GM12878 (cell line): ENCODE measurements around the gene PELO. TPM values are rescaled to one million over a fixed set of nuclear protein-coding genes. Genes with fewer than 3 reads are reported as not detected.

Source experiments
- ATAC-seq: fragments of 200-7000 bp; cut with Tn5 transposase; 3 replicates; pipeline ENCODE4 v1.9.1; 2020; ENCODE audit warnings: mild to moderate bottlenecking, moderate library complexity
- BruUV-seq: library from RNA; stranded (reverse); fragments of 400-500 nt; replicated peaks from 2 replicates; lab custom pipeline; 2021; lab: Mats Ljungman, UMichigan
- CTCF ChIA-PET: fragments of 300-600 bp; sonication (Branson Sonifier 250); formaldehyde crosslinking; extraction: SDS; loops from one replicate; lab custom pipeline; 2021; ENCODE audit warnings: inconsistent platforms; lab: Yijun Ruan, JAX
- POLR2A ChIA-PET: fragments of 350-600 bp; formaldehyde crosslinking; extraction: SDS; loops from one replicate; lab custom pipeline; 2021; ENCODE audit warnings: inconsistent platforms; lab: Charles Lee
- RAD21 ChIA-PET: fragments of 300-600 bp; sonication (Branson Sonifier 250); formaldehyde crosslinking; loops from one replicate; lab custom pipeline; 2023; ENCODE audit warnings: antibody characterized with exemption; ENCODE audit not compliant: unreplicated experiment; lab: Charles Lee
- SMC1A ChIA-PET: fragments of 300-600 bp; sonication (Branson Sonifier 250); formaldehyde crosslinking; loops from one replicate; lab custom pipeline; 2023; ENCODE audit not compliant: unreplicated experiment, uncharacterized antibody; lab: Charles Lee
- DNase-seq: peaks from one replicate; pipeline ENCODE4 v3.0.0-alpha.2; 2011; ENCODE audit warnings: low read depth, low spot score
- FAIRE-seq: peaks from 3 replicates; lab custom pipeline; 2011; peaks lifted over from hg19 to GRCh38; lab: Jason Lieb, UNC
- H2AFZ ChIP-seq: 2 replicates; pipeline ENCODE4 v1.6.0; 2011; ENCODE audit warnings: low read depth, low read length, control low read depth; ENCODE audit not compliant: control insufficient read depth
- H3K27ac ChIP-seq: 2 replicates; pipeline ENCODE4 v1.5.1; 2011; ENCODE audit warnings: control low read depth; ENCODE audit not compliant: control insufficient read depth, insufficient read depth
- H3K27me3 ChIP-seq, 2 experiments: replicated peaks in 1 of 2; 2 replicates each; pipeline versions ENCODE4 v1.6.0 to v1.6.1; 2011; ENCODE audit warnings: low read length in 1 of 2; ENCODE audit not compliant: control insufficient read depth in 2 of 2, insufficient read depth in 2 of 2
- H3K36me3 ChIP-seq, 2 experiments: 2 replicates each; pipeline ENCODE4 v1.5.1; 2011; ENCODE audit warnings: low read length in 1 of 2; ENCODE audit not compliant: control insufficient read depth in 2 of 2, insufficient read depth in 2 of 2
- H3K4me1 ChIP-seq: 2 replicates; pipeline ENCODE4 v1.6.1; 2011; ENCODE audit warnings: mild to moderate bottlenecking, low read length, moderate library complexity, mixed read lengths; ENCODE audit not compliant: control insufficient read depth, insufficient read depth
- H3K4me2 ChIP-seq: 2 replicates; pipeline ENCODE4 v1.6.0; 2011; ENCODE audit warnings: control low read depth; ENCODE audit not compliant: control insufficient read depth, insufficient read depth
- H3K4me3 ChIP-seq: fragments of 200-600 bp; sonication (generic); 2 replicates; pipeline ENCODE4 v1.5.1; 2016
- H3K79me2 ChIP-seq: 2 replicates; pipeline ENCODE4 v1.6.0; 2011; ENCODE audit warnings: low read length; ENCODE audit not compliant: control insufficient read depth, insufficient read depth
- H3K9ac ChIP-seq: 2 replicates; pipeline ENCODE4 v1.8.0; 2011; ENCODE audit warnings: low read length, control low read depth, mixed read lengths; ENCODE audit not compliant: control insufficient read depth, insufficient read depth
- H3K9me3 ChIP-seq: replicated peaks from 3 replicates; pipeline ENCODE4 v1.5.1; 2011; ENCODE audit warnings: mild to moderate bottlenecking, low read length; ENCODE audit not compliant: control insufficient read depth, insufficient read depth
- H4K20me1 ChIP-seq: 2 replicates; pipeline ENCODE4 v1.6.0; 2011; ENCODE audit not compliant: control insufficient read depth, insufficient read depth
- CHD2 ChIP-seq: IDR thresholded peaks from 2 replicates; pipeline ENCODE4 v1.6.1; 2011; ENCODE audit warnings: low read depth, low read length, improper control_type of control experiment, borderline replicate concordance
- CHD4 ChIP-seq: fragments of 200-600 bp; sonication (generic); IDR thresholded peaks from 2 replicates; pipeline ENCODE4 v1.6.1; 2016; ENCODE audit warnings: mild to moderate bottlenecking
- EP300 ChIP-seq, 2 experiments: fragments of 150-350 bp in 1 of 2; IDR thresholded peaks; 2 replicates each; pipeline ENCODE4 v1.6.1; 2011 to 2012; ENCODE audit warnings: low read depth in 2 of 2, low read length in 2 of 2, borderline replicate concordance in 1 of 2, improper control_type of control experiment in 1 of 2, inconsistent platforms in 1 of 2; ENCODE audit not compliant: control insufficient read depth in 1 of 2
- GABPA ChIP-seq: IDR thresholded peaks from 2 replicates; pipeline ENCODE4 v1.6.1; 2014; ENCODE audit warnings: antibody characterized with exemption, low read depth, mild to moderate bottlenecking, inconsistent platforms
- JUNB ChIP-seq: IDR thresholded peaks from 2 replicates; pipeline ENCODE4 v1.6.1; 2016; ENCODE audit warnings: antibody characterized with exemption, mild to moderate bottlenecking
- MXI1 ChIP-seq: fragments of 150-350 bp; IDR thresholded peaks from 2 replicates; pipeline ENCODE4 v1.6.1; 2011; ENCODE audit warnings: low read depth, mild to moderate bottlenecking, inconsistent platforms, low read length, improper control_type of control experiment
- SREBF2 ChIP-seq: IDR thresholded peaks from 2 replicates; pipeline ENCODE4 v1.6.1; 2012; ENCODE audit warnings: mild to moderate bottlenecking, low read length
- SUZ12 ChIP-seq: fragments of 200-600 bp; sonication (generic); IDR thresholded peaks from one replicate; pipeline ENCODE4 v1.6.1; 2018; ENCODE audit warnings: antibody characterized with exemption, mild to moderate bottlenecking; ENCODE audit not compliant: unreplicated experiment
- ZBED1 ChIP-seq: IDR thresholded peaks from 2 replicates; pipeline ENCODE4 v1.6.1; 2016; ENCODE audit warnings: borderline replicate concordance
- ZBTB33 ChIP-seq: fragments of 450-650 bp; IDR thresholded peaks from 2 replicates; pipeline ENCODE4 v1.6.1; 2017; ENCODE audit warnings: mild to moderate bottlenecking
- in situ Hi-C: fragments of 300-500 bp; cut with MboI; formaldehyde crosslinking; loops from 9 replicates; pipeline ENCODE4 v1.14.3; 2018; ENCODE audit warnings: mixed read lengths
- intact Hi-C: fragments of 100-400 bp; cut with micrococcal nuclease; formaldehyde crosslinking; loops from one replicate; pipeline ENCODE4 v1.14.2; 2022; ENCODE audit not compliant: unreplicated experiment
- polyA plus RNA-seq, 11 experiments: library from polyadenylated mRNA; depleted of rRNA in 4 of 11; unstranded in 6 of 11; stranded (reverse) in 5 of 11; fragments of >200 nt; fragmentation: Nextera tagmentation in 4 of 11; fragmentation: Illumina TruSeq in 1 of 11; extraction: Ambion mirVana in 4 of 11; extraction: Trizol in 1 of 11; gene quantifications; 1 replicate in 1 of 11; 2 replicates in 10 of 11; pipeline versions ENCODE4 v1.2.1 to v1.2.3, GENCODE V29; 2011 to 2016; ENCODE audit warnings: inconsistent platforms in 2 of 11, missing spikeins in 2 of 11, low read depth in 1 of 11
- total RNA-seq, 4 experiments: library from RNA; depleted of rRNA in 3 of 4; stranded (reverse); fragments of >200 nt in 3 of 4; fragmentation: Illumina TruSeq in 1 of 4; extraction: Trizol in 1 of 4; gene quantifications; 2 replicates each; pipeline versions ENCODE4 v1.2.1 to v1.2.3, GENCODE V29; 2013 to 2021
- TF ChIP-seq, protein P1 (sequence below): fragments of 450-650 bp; IDR thresholded peaks from 2 replicates; pipeline ENCODE4 v1.6.1; 2018; ENCODE audit warnings: mild to moderate bottlenecking, low read depth, moderate library complexity; ENCODE audit not compliant: partially characterized antibody
- TF ChIP-seq, protein P2 (sequence below): IDR thresholded peaks from 2 replicates; pipeline ENCODE4 v1.6.1; 2011; ENCODE audit warnings: mild to moderate bottlenecking, low read depth, low read length, moderate library complexity; ENCODE audit not compliant: insufficient replicate concordance
- TF ChIP-seq, protein P3 (sequence below): fragments of 450-650 bp; IDR thresholded peaks from 2 replicates; pipeline ENCODE4 v1.6.1; 2017; ENCODE audit warnings: mild to moderate bottlenecking, moderate library complexity

PELO gene
- total and polyA plus RNA-seq, 10 of the 15 experiments (the other 5 are each of a cell fraction or from before 2014, with no cell fraction given), result 5.6 to 11.9 (median 8.7) TPM

DNA sequence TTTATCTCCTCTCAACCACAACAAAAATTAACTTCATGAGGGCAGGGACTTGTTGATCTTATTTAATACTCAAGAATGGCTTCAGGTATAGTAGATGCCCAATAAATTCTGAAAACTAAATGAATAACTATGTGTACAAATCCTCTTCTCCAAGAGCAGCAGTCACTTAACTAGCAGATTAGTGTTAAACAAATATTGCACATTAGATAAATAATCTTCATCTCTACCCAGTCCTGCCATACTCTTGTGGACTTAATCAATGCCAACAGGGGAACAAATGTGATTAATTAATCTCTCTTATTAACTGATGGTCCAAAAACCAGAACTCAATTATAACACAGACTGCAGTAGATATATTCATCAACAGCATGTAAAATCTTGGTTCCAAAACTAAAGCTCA lies 15.0 kb upstream of the PELO start:
- no peak for ATAC-seq
- in situ Hi-C loops (no loop called here), intact Hi-C loops (no loop called here)
- H3K4me1 ChIP-seq, result peaks cover 16% of the 10 kb centered on the region
- H3K9ac ChIP-seq, result no peak overlapping the region
- no TSS peak for BruUV-seq
- peaks cover 0 to 5% of the 10 kb centered on the region in 2 experiments; a peak in 1 of 4 replicates for H3K27me3 ChIP-seq
- H2AFZ ChIP-seq, result no peak overlapping the region
- ChIA-PET RAD21 (no interaction called here), SMC1A (no interaction called here), POLR2A (no interaction called here), CTCF (interaction anchor here (1.2 kb wide), 1 partner anchor 26 kb away, joined by 4 read pairs; no protein-coding TSS in a partner anchor)
- H3K9me3 ChIP-seq, result no peaks in the 10 kb centered on the region
- H3K27ac ChIP-seq, result no peak overlapping the region
- H3K79me2 ChIP-seq, result no peaks in the 10 kb centered on the region
- H3K4me3 ChIP-seq, result no peak overlapping the region
- no peak for FAIRE-seq
- H4K20me1 ChIP-seq, result no peaks in the 10 kb centered on the region
- DNase-seq, result no peak
- no peaks in the 10 kb centered on the region for H3K36me3 ChIP-seq
- no peak overlapping the region for H3K4me2 ChIP-seq
- no peak for TF ChIP-seq GABPA
- TF ChIP-seq ZBED1, result no peak
- no peak for TF ChIP-seq SREBF2
- TF ChIP-seq JUNB, result no peak
- TF ChIP-seq MXI1, result no peak
- no peak for TF ChIP-seq CHD4
- TF ChIP-seq, protein P1, sequence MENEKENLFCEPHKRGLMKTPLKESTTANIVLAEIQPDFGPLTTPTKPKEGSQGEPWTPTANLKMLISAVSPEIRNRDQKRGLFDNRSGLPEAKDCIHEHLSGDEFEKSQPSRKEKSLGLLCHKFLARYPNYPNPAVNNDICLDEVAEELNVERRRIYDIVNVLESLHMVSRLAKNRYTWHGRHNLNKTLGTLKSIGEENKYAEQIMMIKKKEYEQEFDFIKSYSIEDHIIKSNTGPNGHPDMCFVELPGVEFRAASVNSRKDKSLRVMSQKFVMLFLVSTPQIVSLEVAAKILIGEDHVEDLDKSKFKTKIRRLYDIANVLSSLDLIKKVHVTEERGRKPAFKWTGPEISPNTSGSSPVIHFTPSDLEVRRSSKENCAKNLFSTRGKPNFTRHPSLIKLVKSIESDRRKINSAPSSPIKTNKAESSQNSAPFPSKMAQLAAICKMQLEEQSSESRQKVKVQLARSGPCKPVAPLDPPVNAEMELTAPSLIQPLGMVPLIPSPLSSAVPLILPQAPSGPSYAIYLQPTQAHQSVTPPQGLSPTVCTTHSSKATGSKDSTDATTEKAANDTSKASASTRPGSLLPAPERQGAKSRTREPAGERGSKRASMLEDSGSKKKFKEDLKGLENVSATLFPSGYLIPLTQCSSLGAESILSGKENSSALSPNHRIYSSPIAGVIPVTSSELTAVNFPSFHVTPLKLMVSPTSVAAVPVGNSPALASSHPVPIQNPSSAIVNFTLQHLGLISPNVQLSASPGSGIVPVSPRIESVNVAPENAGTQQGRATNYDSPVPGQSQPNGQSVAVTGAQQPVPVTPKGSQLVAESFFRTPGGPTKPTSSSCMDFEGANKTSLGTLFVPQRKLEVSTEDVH, result no peak
- TF ChIP-seq CHD2, result no peak
- TF ChIP-seq, protein P2, sequence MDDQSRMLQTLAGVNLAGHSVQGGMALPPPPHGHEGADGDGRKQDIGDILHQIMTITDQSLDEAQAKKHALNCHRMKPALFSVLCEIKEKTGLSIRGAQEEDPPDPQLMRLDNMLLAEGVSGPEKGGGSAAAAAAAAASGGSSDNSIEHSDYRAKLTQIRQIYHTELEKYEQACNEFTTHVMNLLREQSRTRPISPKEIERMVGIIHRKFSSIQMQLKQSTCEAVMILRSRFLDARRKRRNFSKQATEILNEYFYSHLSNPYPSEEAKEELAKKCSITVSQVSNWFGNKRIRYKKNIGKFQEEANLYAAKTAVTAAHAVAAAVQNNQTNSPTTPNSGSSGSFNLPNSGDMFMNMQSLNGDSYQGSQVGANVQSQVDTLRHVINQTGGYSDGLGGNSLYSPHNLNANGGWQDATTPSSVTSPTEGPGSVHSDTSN, result no peak
- TF ChIP-seq, protein P3, sequence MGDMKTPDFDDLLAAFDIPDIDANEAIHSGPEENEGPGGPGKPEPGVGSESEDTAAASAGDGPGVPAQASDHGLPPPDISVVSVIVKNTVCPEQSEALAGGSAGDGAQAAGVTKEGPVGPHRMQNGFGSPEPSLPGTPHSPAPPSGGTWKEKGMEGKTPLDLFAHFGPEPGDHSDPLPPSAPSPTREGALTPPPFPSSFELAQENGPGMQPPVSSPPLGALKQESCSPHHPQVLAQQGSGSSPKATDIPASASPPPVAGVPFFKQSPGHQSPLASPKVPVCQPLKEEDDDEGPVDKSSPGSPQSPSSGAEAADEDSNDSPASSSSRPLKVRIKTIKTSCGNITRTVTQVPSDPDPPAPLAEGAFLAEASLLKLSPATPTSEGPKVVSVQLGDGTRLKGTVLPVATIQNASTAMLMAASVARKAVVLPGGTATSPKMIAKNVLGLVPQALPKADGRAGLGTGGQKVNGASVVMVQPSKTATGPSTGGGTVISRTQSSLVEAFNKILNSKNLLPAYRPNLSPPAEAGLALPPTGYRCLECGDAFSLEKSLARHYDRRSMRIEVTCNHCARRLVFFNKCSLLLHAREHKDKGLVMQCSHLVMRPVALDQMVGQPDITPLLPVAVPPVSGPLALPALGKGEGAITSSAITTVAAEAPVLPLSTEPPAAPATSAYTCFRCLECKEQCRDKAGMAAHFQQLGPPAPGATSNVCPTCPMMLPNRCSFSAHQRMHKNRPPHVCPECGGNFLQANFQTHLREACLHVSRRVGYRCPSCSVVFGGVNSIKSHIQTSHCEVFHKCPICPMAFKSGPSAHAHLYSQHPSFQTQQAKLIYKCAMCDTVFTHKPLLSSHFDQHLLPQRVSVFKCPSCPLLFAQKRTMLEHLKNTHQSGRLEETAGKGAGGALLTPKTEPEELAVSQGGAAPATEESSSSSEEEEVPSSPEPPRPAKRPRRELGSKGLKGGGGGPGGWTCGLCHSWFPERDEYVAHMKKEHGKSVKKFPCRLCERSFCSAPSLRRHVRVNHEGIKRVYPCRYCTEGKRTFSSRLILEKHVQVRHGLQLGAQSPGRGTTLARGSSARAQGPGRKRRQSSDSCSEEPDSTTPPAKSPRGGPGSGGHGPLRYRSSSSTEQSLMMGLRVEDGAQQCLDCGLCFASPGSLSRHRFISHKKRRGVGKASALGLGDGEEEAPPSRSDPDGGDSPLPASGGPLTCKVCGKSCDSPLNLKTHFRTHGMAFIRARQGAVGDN, result no peak
- no peak for TF ChIP-seq EP300 (IDR thresholded peaks at IDR 0.05; ENCODE audit: borderline replicate concordance in 1 of 2, control insufficient read depth in 1 of 2, low read depth in 2 of 2, low read length in 2 of 2)
- no peak for TF ChIP-seq ZBTB33
- no peak for TF ChIP-seq SUZ12
